Smooth muscle cell (in vitro differentiated cells): ENCODE measurements around the gene ATP9B. TPM values are rescaled to one million over a fixed set of nuclear protein-coding genes. Genes with fewer than 3 reads are reported as not detected.

Source experiments
- DNase-seq: peaks from one replicate; lab custom pipeline; 2025; ENCODE audit not compliant: unreplicated experiment; lab: John Stamatoyannopoulos, UW
- H2AFZ ChIP-seq: fragments of 200-600 bp; sonication (generic); 2 replicates; pipeline ENCODE4 v1.6.0; 2016; ENCODE audit warnings: antibody characterized with exemption, low read depth, mild to moderate bottlenecking
- H3F3A ChIP-seq: fragments of 200-600 bp; sonication (generic); 2 replicates; pipeline ENCODE4 v1.6.0; 2017; ENCODE audit warnings: antibody characterized with exemption, low read depth
- H3K27ac ChIP-seq: fragments of 200-600 bp; sonication (generic); 2 replicates; pipeline ENCODE4 v1.5.1; 2016; ENCODE audit warnings: low read depth, mild to moderate bottlenecking
- H3K27me3 ChIP-seq: fragments of 200-600 bp; sonication (generic); 2 replicates; pipeline ENCODE4 v1.6.1; 2016; ENCODE audit warnings: low read depth, mild to moderate bottlenecking
- H3K36me3 ChIP-seq: fragments of 200-600 bp; sonication (generic); 2 replicates; pipeline ENCODE4 v1.5.1; 2016; ENCODE audit warnings: low read depth
- H3K4me1 ChIP-seq: fragments of 200-600 bp; sonication (generic); 2 replicates; pipeline ENCODE4 v1.5.1; 2016; ENCODE audit warnings: low read depth
- H3K4me2 ChIP-seq: fragments of 200-600 bp; sonication (generic); 2 replicates; pipeline ENCODE4 v1.6.0; 2016; ENCODE audit warnings: mild to moderate bottlenecking
- H3K4me3 ChIP-seq: fragments of 200-600 bp; sonication (generic); 2 replicates; pipeline ENCODE4 v1.5.1; 2016; ENCODE audit warnings: mild to moderate bottlenecking
- H3K79me2 ChIP-seq: fragments of 200-600 bp; sonication (generic); 2 replicates; pipeline ENCODE4 v1.6.0; 2016; ENCODE audit warnings: low read depth, mild to moderate bottlenecking
- H3K9ac ChIP-seq: fragments of 200-600 bp; sonication (generic); 2 replicates; pipeline ENCODE4 v1.6.0; 2016; ENCODE audit warnings: low read depth
- H3K9me3 ChIP-seq: fragments of 200-600 bp; sonication (generic); replicated peaks from 2 replicates; pipeline ENCODE4 v1.5.1; 2016; ENCODE audit warnings: low read depth
- H4K20me1 ChIP-seq: fragments of 200-600 bp; sonication (generic); 2 replicates; pipeline ENCODE4 v1.6.0; 2016; ENCODE audit warnings: low read depth
- CTCF ChIP-seq: fragments of 200-600 bp; sonication (generic); IDR thresholded peaks from 2 replicates; pipeline ENCODE4 v1.5.1; 2017; ENCODE audit warnings: borderline replicate concordance, mild to moderate bottlenecking, antibody characterized with exemption; ENCODE audit not compliant: insufficient read depth, poor library complexity, severe bottlenecking
- WGBS: methylation state at CpG from one replicate; pipeline ENCODE4 v1.1.7; 2016; ENCODE audit warnings: low lambda C conversion rate; 5-methylcytosine and 5-hydroxymethylcytosine counted together
- polyA plus RNA-seq: library from polyadenylated mRNA; unstranded; fragments of >200 nt; fragmentation: Nextera tagmentation; extraction: Ambion mirVana; gene quantifications from 2 replicates; pipeline ENCODE4 v1.2.1, GENCODE V29; 2016
- total RNA-seq: library from RNA; depleted of rRNA; stranded (reverse); fragments of >200 nt; gene quantifications from 2 replicates; pipeline ENCODE4 v1.2.3, GENCODE V29; 2014

Gene ATP9B
- total and polyA plus RNA-seq, 2 experiments from 2014 or later = 6.1 to 16.4 TPM

DNA sequence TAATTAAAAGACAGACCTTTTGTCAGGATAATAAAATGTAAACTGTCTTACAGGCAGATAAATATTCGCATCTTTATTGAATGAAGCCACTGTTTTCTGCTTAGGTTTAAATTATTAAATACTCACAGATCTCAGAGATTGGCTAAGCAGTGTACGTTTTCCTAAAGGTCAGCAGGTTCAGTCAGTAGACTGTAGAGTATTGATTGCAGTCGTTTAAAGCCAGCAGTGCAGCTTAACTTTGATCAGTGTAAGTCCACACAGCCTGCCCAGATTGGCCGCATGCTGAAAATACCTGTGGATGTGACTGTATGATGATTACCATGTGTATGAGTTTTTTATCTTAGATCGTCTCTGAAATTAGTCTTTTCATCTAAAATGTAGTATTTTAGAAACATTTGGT, 42.3 kb downstream of the ATP9B start:
- no peak for DNase-seq
- Histone ChIP-seq H3K4me2 (no peak overlapping the region), H3K4me3 (no peak overlapping the region), H3F3A (no peaks in the 10 kb centered on the region), H3K36me3 (no peaks in the 10 kb centered on the region), H3K4me1 (no peaks in the 10 kb centered on the region), H3K9ac (no peak overlapping the region), H4K20me1 (peaks cover 24% of the 10 kb centered on the region), H2AFZ (no peak overlapping the region), H3K9me3 (no peaks in the 10 kb centered on the region), H3K79me2 (peaks cover 9% of the 10 kb centered on the region), H3K27me3 (no peaks in the 10 kb centered on the region), H3K27ac (no peak overlapping the region)
- 96% methylated on average over 5 of the region's 5 CpGs for WGBS
- TF ChIP-seq CTCF = no peak

- Histone ChIP-seq H2AFZ (no peak overlapping the region), H3K36me3 (no peaks in the 10 kb centered on the region), H3K4me3 (no peak overlapping the region), H4K20me1 (no peaks in the 10 kb centered on the region), H3F3A (no peaks in the 10 kb centered on the region), H3K27me3 (no peaks in the 10 kb centered on the region), H3K79me2 (no peaks in the 10 kb centered on the region), H3K4me2 (no peak overlapping the region), H3K9me3 (no peaks in the 10 kb centered on the region), H3K27ac (no peak overlapping the region), H3K4me1 (no peaks in the 10 kb centered on the region), H3K9ac (no peak overlapping the region)
- 98% methylated on average over 3 of the region's 3 CpGs for WGBS
- no peak for TF ChIP-seq CTCF
- no peak for DNase-seq
These were observed 48.2 kb downstream of the ATP9B start for GRCh38 chr18:79117385-79117784.

DNA sequence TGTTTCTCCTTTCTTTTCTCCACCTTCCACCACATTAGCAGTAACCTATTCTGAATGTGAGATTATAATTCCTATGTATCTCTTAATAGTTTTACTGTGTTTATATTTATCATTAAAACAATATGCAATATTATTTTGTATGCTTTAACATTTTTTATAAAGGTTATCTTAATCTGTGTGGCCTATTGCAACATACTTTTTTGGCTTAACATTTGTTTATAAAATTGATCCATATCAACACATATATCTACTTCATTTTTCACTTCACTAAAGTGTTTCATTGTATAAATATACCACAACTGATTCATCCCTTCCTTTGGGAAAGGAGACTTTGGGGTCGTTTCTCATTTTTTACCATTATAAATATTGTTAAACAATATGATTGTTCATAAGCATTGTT, 48.6 kb downstream of the ATP9B start:
- DNase-seq = no peak
- WGBS = 84% methylated on average over 1 of the region's 1 CpG

More for the DNA sequence above, 48.6 kb downstream of the ATP9B start:
- TF ChIP-seq CTCF = no peak
- H3K9me3 ChIP-seq = no peaks in the 10 kb centered on the region
- no peaks in the 10 kb centered on the region for H3K27me3 ChIP-seq
- no peak overlapping the region for H2AFZ ChIP-seq
- H3K4me2 ChIP-seq = no peak overlapping the region
- H3K36me3 ChIP-seq = no peaks in the 10 kb centered on the region
- H3K4me1 ChIP-seq = no peaks in the 10 kb centered on the region
- H3F3A ChIP-seq = no peaks in the 10 kb centered on the region
- H3K9ac ChIP-seq = no peak overlapping the region
- H3K4me3 ChIP-seq = no peak overlapping the region
- no peaks in the 10 kb centered on the region for H3K79me2 ChIP-seq
- no peak overlapping the region for H3K27ac ChIP-seq
- H4K20me1 ChIP-seq = no peaks in the 10 kb centered on the region
